NCI-H460 (cell line): Measurements from ENCODE around the gene CWF19L1. TPM values are rescaled to one million over a fixed set of nuclear protein-coding genes. Genes with fewer than 3 reads are reported as not detected.

Source experiments
- DNase-seq: peaks from one replicate; pipeline ENCODE4 v3.0.0-alpha.2; 2016; ENCODE audit warnings: low read depth; ENCODE audit errors: extremely low read depth
- small RNA-seq, 2 experiments: library from RNA; depleted of rRNA; stranded (forward); fragments of <200 nt; gene quantifications; one replicate each; pipeline ENCODE3, GENCODE V24; 2014
- total RNA-seq: library from RNA; depleted of rRNA; stranded (reverse); fragments of >200 nt; shearing (Covaris generic); gene quantifications from 2 replicates; pipeline ENCODE4 v1.2.3, GENCODE V29; 2014; rRNA removed

The CWF19L1 gene
- total RNA-seq, 1 experiment from 2014 or later, result 49.8 TPM

- no peak for DNase-seq
Observed at GRCh38 chr10:100184426-100184825, 83.0 kb downstream of the CWF19L1 start.

GRCh38 chr10:100183481-100183880 is 84.0 kb downstream of the CWF19L1 start:
- DNase-seq, result no peak

- DNase-seq, result no peak
Observed at GRCh38 chr10:100182908-100183307, 84.5 kb downstream of the CWF19L1 start.

Small RNA genes lying within 50 kb of the gene (small RNA-seq; reads per million reads assigned to genes)
- gene RNU6-422P, result 0 reads per million in 2 experiments
- gene SNORA12, result 5.1 to 62.3 reads per million in 2 experiments

Other genes starting within 250 kb of the CWF19L1 start
- gene CPN1, start 185.8 kb downstream of the CWF19L1 start, total RNA-seq, result not detected in 2 replicates
- gene ERLIN1, start 81.6 kb downstream of the CWF19L1 start, total RNA-seq, result 45.7 and 48.0 TPM in 2 replicates
- gene CHUK, start 38.0 kb downstream of the CWF19L1 start, total RNA-seq, result 43.8 and 48.7 TPM in 2 replicates
- 82.3 and 85.3 TPM in 2 replicates for gene BLOC1S2, start 19.0 kb upstream of the CWF19L1 start, total RNA-seq
- gene PKD2L1, start 62.6 kb upstream of the CWF19L1 start, total RNA-seq, result 0.05 TPM in 1 of 2 replicates, not detected in the other
- 163 and 165 TPM in 2 replicates for gene SCD, start 79.6 kb upstream of the CWF19L1 start, total RNA-seq
- 0.10 TPM in 1 of 2 replicates, not detected in the other for gene WNT8B, start 195.4 kb upstream of the CWF19L1 start, total RNA-seq